ENCODE data around the gene LCN15.
A peak's percentile ranks its signal among the peaks of the same experiment; 100 is the strongest.

Gene LCN15

GRCh38 chr9:136764301-136764891 is at the start of gene LCN15:
TSS of gene LCN15 (minus strand) at chr9:136764518. CDS start at chr9:136764488, 30 bp downstream.
- no peaks in the 10 kb centered on the region for H3K36me3 ChIP-seq (ENCODE audit: low read depth)
- ATAC-seq (ENCODE audit: low read depth) (no peak), DNase-seq (ENCODE audit: low spot score) (peak; percentile 55)
- no peak for TF ChIP-seq CTCF (IDR thresholded peaks at IDR 0.05; ENCODE audit: poor library complexity, severe bottlenecking)
- H3K9me3 ChIP-seq (ENCODE audit: severe bottlenecking) = no peaks in the 10 kb centered on the region
- H3K27me3 ChIP-seq (ENCODE audit: insufficient read depth, poor library complexity, severe bottlenecking) = peaks cover 5% of the 10 kb centered on the region
- no peaks in the 10 kb centered on the region for H3K4me1 ChIP-seq (ENCODE audit: insufficient read depth, poor library complexity, severe bottlenecking)
- no peak within 1 kb of the TSS for H3K4me3 ChIP-seq (ENCODE audit: severe bottlenecking)
- no peak within 1 kb of the TSS for H3K27ac ChIP-seq (ENCODE audit: poor library complexity, severe bottlenecking)

GRCh38 chr9:136808806-136809158 is 44.5 kb upstream of the LCN15 start:
- Histone ChIP-seq H3K27ac (ENCODE audit: poor library complexity, severe bottlenecking) (peak overlapping the region; percentile 67), H3K9me3 (ENCODE audit: severe bottlenecking) (no peaks in the 10 kb centered on the region), H3K4me1 (ENCODE audit: insufficient read depth, poor library complexity, severe bottlenecking) (peaks cover 14% of the 10 kb centered on the region), H3K4me3 (ENCODE audit: severe bottlenecking) (peak overlapping the region; percentile 100), H3K36me3 (ENCODE audit: low read depth) (peaks cover 41% of the 10 kb centered on the region), H3K27me3 (ENCODE audit: insufficient read depth, poor library complexity, severe bottlenecking) (no peaks in the 10 kb centered on the region)
- no peak for ATAC-seq (ENCODE audit: low read depth)
- no peak for DNase-seq (ENCODE audit: low spot score)
- no peak for TF ChIP-seq CTCF (IDR thresholded peaks at IDR 0.05; ENCODE audit: poor library complexity, severe bottlenecking)

- Histone ChIP-seq H3K9me3 (ENCODE audit: severe bottlenecking) (no peaks in the 10 kb centered on the region), H3K36me3 (ENCODE audit: low read depth) (peaks cover 41% of the 10 kb centered on the region), H3K4me3 (ENCODE audit: severe bottlenecking) (peak overlapping the region; percentile 100), H3K27me3 (ENCODE audit: insufficient read depth, poor library complexity, severe bottlenecking) (no peaks in the 10 kb centered on the region), H3K4me1 (ENCODE audit: insufficient read depth, poor library complexity, severe bottlenecking) (peaks cover 14% of the 10 kb centered on the region), H3K27ac (ENCODE audit: poor library complexity, severe bottlenecking) (peak overlapping the region; percentile 67)
- ATAC-seq (ENCODE audit: low read depth) (peak; percentile 6; the same call in 2 of the 3 replicates), DNase-seq (ENCODE audit: low spot score) (peak; percentile 63)
- no peak for TF ChIP-seq CTCF (IDR thresholded peaks at IDR 0.05; ENCODE audit: poor library complexity, severe bottlenecking)
These were observed 43.9 kb upstream of the LCN15 start for GRCh38 chr9:136808075-136808805.

- Histone ChIP-seq H3K36me3 (ENCODE audit: low read depth) (peaks cover 33% of the 10 kb centered on the region), H3K27ac (ENCODE audit: poor library complexity, severe bottlenecking) (peak within 1 kb of the TSS; percentile 67), H3K4me3 (ENCODE audit: severe bottlenecking) (peak within 1 kb of the TSS; percentile 100), H3K9me3 (ENCODE audit: severe bottlenecking) (no peaks in the 10 kb centered on the region), H3K27me3 (ENCODE audit: insufficient read depth, poor library complexity, severe bottlenecking) (no peaks in the 10 kb centered on the region), H3K4me1 (ENCODE audit: insufficient read depth, poor library complexity, severe bottlenecking) (peaks cover 14% of the 10 kb centered on the region)
- TF ChIP-seq CTCF (IDR thresholded peaks at IDR 0.05; ENCODE audit: poor library complexity, severe bottlenecking) = no peak
- DNase-seq (ENCODE audit: low spot score) (peak; percentile 61), ATAC-seq (ENCODE audit: low read depth) (peak; percentile 66)
These were observed 43.2 kb upstream of the LCN15 start, which contains the start of gene RABL6 for GRCh38 chr9:136807281-136808074. TSS of gene RABL6 (plus strand) at chr9:136807948. CDS start at chr9:136808197, 249 bp downstream.
